ENCODE measurements around the gene CDH4. TPM values are rescaled to one million over a fixed set of nuclear protein-coding genes. Genes with fewer than 3 reads are reported as not detected.
"Not testable (repeated sequence)": the region's sequence is repeated elsewhere in the genome, so short reads cannot be mapped to it uniquely, and the experiment has no call there.

The CDH4 gene
- total and polyA plus RNA-seq, 2 of the 8 experiments (the other 6 are each of a cell fraction or from before 2014, with no cell fraction given): 4.3 to 7.9 TPM

DNA sequence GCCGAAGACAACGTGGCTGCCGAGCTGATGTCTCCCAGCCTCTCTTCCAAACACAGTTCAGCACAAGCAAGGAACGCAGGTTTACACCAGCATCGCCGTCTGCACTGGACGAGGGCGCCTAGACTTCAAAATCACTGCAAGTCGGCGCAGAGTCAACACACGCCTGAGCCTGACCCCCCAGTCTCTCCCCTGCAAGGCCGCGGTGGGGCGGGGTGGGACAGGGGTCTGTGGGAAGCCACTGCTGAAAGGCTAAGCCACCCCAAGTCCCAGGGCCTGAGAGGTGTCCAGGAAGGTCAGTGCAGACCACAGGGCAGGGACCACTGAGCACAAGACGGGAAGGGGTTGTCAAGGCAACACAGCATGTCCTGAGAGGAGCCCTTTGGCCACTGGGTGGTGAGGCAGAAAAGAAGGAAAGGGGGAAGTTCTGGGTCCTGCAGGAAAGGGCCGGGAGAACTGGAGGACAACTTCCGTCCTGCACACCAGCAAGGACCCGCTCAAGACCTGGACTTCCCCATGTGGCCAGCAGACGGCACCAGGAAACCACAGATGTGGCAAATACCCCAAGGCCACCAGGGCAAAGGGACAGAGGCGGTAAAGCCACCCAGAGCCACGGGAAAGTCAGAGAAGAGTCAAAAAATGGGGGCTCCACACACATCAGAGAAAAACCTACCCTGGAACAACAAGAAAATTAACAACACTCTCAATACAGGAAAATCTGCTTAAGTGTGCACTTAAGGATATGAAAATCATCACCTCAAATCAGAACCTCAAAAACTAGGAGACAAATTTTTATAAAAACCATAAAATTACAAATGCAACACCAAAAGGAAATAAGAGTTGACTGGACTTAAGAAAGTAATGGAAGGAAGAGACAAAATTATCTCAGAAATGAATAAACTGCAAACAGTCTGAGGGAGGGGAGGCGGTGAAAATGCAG lies 728.9 kb downstream of the CDH4 start (continued):
- TF ChIP-seq SUZ12 (IDR thresholded peaks at IDR 0.05; ENCODE audit: low read length) (no peak), CHD2 (IDR thresholded peaks at IDR 0.05; ENCODE audit: low read length) (no peak)

DNA sequence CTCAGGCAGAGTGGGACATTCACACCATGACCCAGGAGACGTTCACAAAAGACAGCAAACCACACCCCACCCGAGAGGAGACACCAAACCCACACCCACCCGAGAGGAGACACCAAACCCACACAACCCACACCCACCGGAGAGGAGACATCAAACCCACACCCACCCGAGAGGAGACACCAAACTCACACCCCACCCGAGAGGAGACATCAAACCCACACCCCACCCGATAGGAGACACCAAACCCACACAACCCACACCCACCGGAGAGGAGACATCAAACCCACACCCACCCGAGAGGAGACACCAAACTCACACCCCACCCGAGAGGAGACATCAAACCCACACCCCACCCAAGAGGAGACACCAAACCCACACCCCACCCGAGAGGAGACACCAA lies 729.6 kb downstream of the CDH4 start:
- POLR2A ChIA-PET (ENCODE audit: partially characterized antibody); H4K5ac ChIP-seq (ENCODE audit: insufficient read length, low read depth, low read length); H3K4me1 ChIP-seq (replicated peaks in 1 of 4; ENCODE audit: control insufficient read depth in 3 of 4, insufficient read depth in 4 of 4, low read length in 3 of 4); H3K27me3 ChIP-seq (replicated peaks in 1 of 4; ENCODE audit: control insufficient read depth in 3 of 4, extremely low read depth in 1 of 4, insufficient read depth in 3 of 4, low read length in 3 of 4); H3K4me3 ChIP-seq (ENCODE audit: extremely low read depth in 1 of 4, insufficient read depth in 2 of 4, low read depth in 3 of 4, low read length in 4 of 4); H2BK20ac ChIP-seq (ENCODE audit: low read length); H2BK5ac ChIP-seq (ENCODE audit: low read depth, low read length); H3K23ac ChIP-seq (ENCODE audit: insufficient read length); H4K8ac ChIP-seq (ENCODE audit: extremely low read depth, insufficient read depth, low read length); CTCF ChIA-PET (ENCODE audit: partially characterized antibody); H3K79me2 ChIP-seq (ENCODE audit: control insufficient read depth in 1 of 2, insufficient read depth in 2 of 2, low read length in 2 of 2); H3K27ac ChIP-seq (ENCODE audit: low read depth, low read length); H2BK120ac ChIP-seq (replicated peaks; ENCODE audit: low read depth, low read length); H2AK5ac ChIP-seq (ENCODE audit: low read depth, low read length); H3K4ac ChIP-seq (replicated peaks; ENCODE audit: insufficient read length, low read depth, low read length); H3K36me3 ChIP-seq (ENCODE audit: control insufficient read depth in 2 of 4, insufficient read depth in 4 of 4, low read length in 3 of 4); H3K4me2 ChIP-seq (ENCODE audit: insufficient read depth in 1 of 2, low read depth in 2 of 2, low read length in 2 of 2); H3K9ac ChIP-seq (replicated peaks in 1 of 4; ENCODE audit: extremely low read depth in 1 of 4, low read depth in 3 of 4, low read length in 3 of 4); H3K79me1 ChIP-seq (ENCODE audit: low read depth, low read length); H3K18ac ChIP-seq (ENCODE audit: extremely low read depth, low read length); H3K14ac ChIP-seq (ENCODE audit: insufficient read length); H4K91ac ChIP-seq (replicated peaks; ENCODE audit: insufficient read length, low read length); H2BK12ac ChIP-seq (ENCODE audit: low read depth, low read length); H2BK15ac ChIP-seq (ENCODE audit: low read length); H3K9me3 ChIP-seq (ENCODE audit: insufficient read depth in 2 of 2, low read depth in 1 of 2, low read length in 1 of 2); DNase-seq (ENCODE audit: low read depth in 1 of 2, low spot score in 2 of 2); H2AFZ ChIP-seq (ENCODE audit: low read length): not testable (repeated sequence)
- Histone ChIP-seq H3K23me2 (ENCODE audit: low read depth, low read length) (peaks cover 11% of the 10 kb centered on the region; the same call in 1 of the 2 replicates), H4K20me1 (replicated peaks in 1 of 2; ENCODE audit: control insufficient read depth in 1 of 2, insufficient read depth in 2 of 2, low read length in 2 of 2) (peaks cover 6 to 12% of the 10 kb centered on the region in 2 experiments), H3K56ac (replicated peaks; ENCODE audit: insufficient read length, low read depth, low read length) (peak overlapping the region; percentile 69)
- 90% methylated on average over 7 of the region's 11 CpGs; no CpG with 5 or more reads in 1 of the 2 experiments for WGBS, 2 experiments (ENCODE audit: extremely low coverage in 1 of 2, insufficient coverage in 1 of 2, insufficient read length in 1 of 2, insufficient replicate concordance in 2 of 2, low coverage in 1 of 2, low lambda C conversion rate in 2 of 2, missing lambda C conversion rate in 1 of 2)
- peak; percentile 45 for FAIRE-seq

All from H1 (cell line).